GM19397 (cell line): ENCODE measurements around the gene PARVG.

Experiments used
- ATAC-seq: cut with Tn5 transposase; IDR thresholded peaks from one replicate; pipeline ENCODE4 v1.9.1; 2021; ENCODE audit warnings: mild to moderate bottlenecking, moderate library complexity; ENCODE audit not compliant: unreplicated experiment

The PARVG gene

GRCh38 chr22:44154436-44154942, 26.2 kb upstream of the PARVG start:
- ATAC-seq: no peak

- no peak for ATAC-seq
Measured at GRCh38 chr22:44155115-44155514, 25.6 kb upstream of the PARVG start.

GRCh38 chr22:44157916-44158618, 22.7 kb upstream of the PARVG start:
- ATAC-seq: no peak

- ATAC-seq: no peak
Measured at GRCh38 chr22:44158816-44159215, 21.9 kb upstream of the PARVG start.

- ATAC-seq: no peak
Measured at GRCh38 chr22:44159221-44159620, 21.5 kb upstream of the PARVG start.

GRCh38 chr22:44159811-44160210, 20.9 kb upstream of the PARVG start:
- ATAC-seq: no peak

- no peak for ATAC-seq
Measured at GRCh38 chr22:44160421-44160820, 20.3 kb upstream of the PARVG start.

- ATAC-seq: no peak
Measured at GRCh38 chr22:44161673-44162072, 19.1 kb upstream of the PARVG start.

GRCh38 chr22:44162960-44163359, 17.8 kb upstream of the PARVG start:
- no peak for ATAC-seq

GRCh38 chr22:44163536-44163935, 17.2 kb upstream of the PARVG start:
- ATAC-seq: no peak

GRCh38 chr22:44164031-44164430, 16.7 kb upstream of the PARVG start:
- no peak for ATAC-seq

- no peak for ATAC-seq
Measured at GRCh38 chr22:44165286-44165874, 15.3 kb upstream of the PARVG start.

- no peak for ATAC-seq
Measured at GRCh38 chr22:44166498-44167276, 14.0 kb upstream of the PARVG start.

GRCh38 chr22:44167501-44167900, 13.2 kb upstream of the PARVG start:
- no peak for ATAC-seq

GRCh38 chr22:44168206-44168605, 12.5 kb upstream of the PARVG start:
- no peak for ATAC-seq

GRCh38 chr22:44170470-44170869, 10.3 kb upstream of the PARVG start:
- no peak for ATAC-seq

- ATAC-seq: no peak
Measured at GRCh38 chr22:44171561-44171960, 9.2 kb upstream of the PARVG start.

- ATAC-seq: peak; percentile 58
Measured at GRCh38 chr22:44172370-44173108, 8.2 kb upstream of the PARVG start.

- no peak for ATAC-seq
Measured at GRCh38 chr22:44173154-44173553, 7.6 kb upstream of the PARVG start.

- no peak for ATAC-seq
Measured at GRCh38 chr22:44175676-44176075, 5.0 kb upstream of the PARVG start.
